Measurements from ENCODE around the gene SMIM41. TPM values are rescaled to one million over a fixed set of nuclear protein-coding genes. Genes with fewer than 3 reads are reported as not detected.

Gene SMIM41
- total and polyA plus RNA-seq, 12 donors: 0.19 to 0.52 (median 0.27) TPM; not detected in 8

- peaks cover 16 to 41% (median 26%) of the 10 kb centered on the region in 9 donors for H3K4me1 ChIP-seq
- H3K4me3 ChIP-seq: no peak overlapping the region
- TF ChIP-seq, protein P1, sequence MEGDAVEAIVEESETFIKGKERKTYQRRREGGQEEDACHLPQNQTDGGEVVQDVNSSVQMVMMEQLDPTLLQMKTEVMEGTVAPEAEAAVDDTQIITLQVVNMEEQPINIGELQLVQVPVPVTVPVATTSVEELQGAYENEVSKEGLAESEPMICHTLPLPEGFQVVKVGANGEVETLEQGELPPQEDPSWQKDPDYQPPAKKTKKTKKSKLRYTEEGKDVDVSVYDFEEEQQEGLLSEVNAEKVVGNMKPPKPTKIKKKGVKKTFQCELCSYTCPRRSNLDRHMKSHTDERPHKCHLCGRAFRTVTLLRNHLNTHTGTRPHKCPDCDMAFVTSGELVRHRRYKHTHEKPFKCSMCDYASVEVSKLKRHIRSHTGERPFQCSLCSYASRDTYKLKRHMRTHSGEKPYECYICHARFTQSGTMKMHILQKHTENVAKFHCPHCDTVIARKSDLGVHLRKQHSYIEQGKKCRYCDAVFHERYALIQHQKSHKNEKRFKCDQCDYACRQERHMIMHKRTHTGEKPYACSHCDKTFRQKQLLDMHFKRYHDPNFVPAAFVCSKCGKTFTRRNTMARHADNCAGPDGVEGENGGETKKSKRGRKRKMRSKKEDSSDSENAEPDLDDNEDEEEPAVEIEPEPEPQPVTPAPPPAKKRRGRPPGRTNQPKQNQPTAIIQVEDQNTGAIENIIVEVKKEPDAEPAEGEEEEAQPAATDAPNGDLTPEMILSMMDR (IDR thresholded peaks at IDR 0.05): no peak
- peaks cover 0 to 8% (median 7%) of the 10 kb centered on the region in 7 donors for H3K27me3 ChIP-seq
- H3K36me3 ChIP-seq: no peaks in the 10 kb centered on the region
- ATAC-seq (peak in 4 of 8 donors; percentile 1 to 6 (median 2)), DNase-seq (no peak)
- intact Hi-C loops (cut with DNase I): loop anchor here in 2 of 10 donors (2.0 to 10.0 kb wide), 3 partner anchors 74 to 131 kb away; partner anchors contain the start of gene NR4A1 (in 1 of the 2)
- H3K9me3 ChIP-seq: no peaks in the 10 kb centered on the region
- H3K27ac ChIP-seq: peak overlapping the region; percentile 47 to 96 (median 84)
- 65 to 68% methylated on average over 2 of the region's 2 CpGs for WGBS, 2 donors
These were observed 46.6 kb downstream of the SMIM41 start for GRCh38 chr12:52126050-52126604.

- intact Hi-C loops (cut with DNase I): loop anchor here in 2 of 10 donors (2.0 to 10.0 kb wide), 3 partner anchors 75 to 132 kb away; partner anchors contain the start of gene NR4A1 (in 1 of the 2)
- TF ChIP-seq, protein P1 (IDR thresholded peaks at IDR 0.05): no peak
- peaks cover 0 to 3% (median 0%) of the 10 kb centered on the region in 7 donors for H3K27me3 ChIP-seq
- peak overlapping the region in 2 of 10 donors; percentile 3 for H3K4me3 ChIP-seq
- WGBS, 2 donors: 36 to 45% methylated on average over 21 of the region's 21 CpGs
- ATAC-seq (peak; percentile 71 to 93 (median 78)), DNase-seq (peak in 1 of 2 donors; percentile 49)
- H3K36me3 ChIP-seq: no peaks in the 10 kb centered on the region
- H3K4me1 ChIP-seq: peaks cover 15 to 39% (median 21%) of the 10 kb centered on the region in 9 donors
- H3K27ac ChIP-seq: peak overlapping the region; percentile 47 to 96 (median 84)
- no peaks in the 10 kb centered on the region for H3K9me3 ChIP-seq
These were observed 47.4 kb downstream of the SMIM41 start for GRCh38 chr12:52126605-52127578.

GRCh38 chr12:52127683-52128450, 48.4 kb downstream of the SMIM41 start:
- H3K36me3 ChIP-seq: no peaks in the 10 kb centered on the region
- peaks cover 0 to under 1% (median 0%) of the 10 kb centered on the region in 7 donors for H3K27me3 ChIP-seq
- intact Hi-C loops (cut with DNase I): loop anchor here in 2 of 10 donors (2.0 to 10.0 kb wide), 3 partner anchors 76 to 133 kb away; partner anchors contain the start of gene NR4A1 (in 1 of the 2)
- ATAC-seq (no peak), DNase-seq (no peak)
- H3K4me3 ChIP-seq: no peak overlapping the region
- 59 to 69% methylated on average over 10 of the region's 10 CpGs for WGBS, 2 donors
- no peaks in the 10 kb centered on the region for H3K9me3 ChIP-seq
- TF ChIP-seq, protein P1 (IDR thresholded peaks at IDR 0.05): no peak
- H3K27ac ChIP-seq: peak overlapping the region in 9 of 10 donors; percentile 58 to 89 (median 84)
- H3K4me1 ChIP-seq: peaks cover 15 to 39% (median 21%) of the 10 kb centered on the region in 9 donors
